Globus pallidus (tissue), 1 donor: Measurements from ENCODE around the gene PSMC4.
"Not testable (repeated sequence)": the region's sequence is repeated elsewhere in the genome, so short reads cannot be mapped to it uniquely, and the experiment has no call there.

ENCODE experiments used
- DNase-seq: peaks from one replicate; pipeline ENCODE4 v3.0.0-alpha.2; 2015; ENCODE audit warnings: low spot score

PSMC4 gene

DNA sequence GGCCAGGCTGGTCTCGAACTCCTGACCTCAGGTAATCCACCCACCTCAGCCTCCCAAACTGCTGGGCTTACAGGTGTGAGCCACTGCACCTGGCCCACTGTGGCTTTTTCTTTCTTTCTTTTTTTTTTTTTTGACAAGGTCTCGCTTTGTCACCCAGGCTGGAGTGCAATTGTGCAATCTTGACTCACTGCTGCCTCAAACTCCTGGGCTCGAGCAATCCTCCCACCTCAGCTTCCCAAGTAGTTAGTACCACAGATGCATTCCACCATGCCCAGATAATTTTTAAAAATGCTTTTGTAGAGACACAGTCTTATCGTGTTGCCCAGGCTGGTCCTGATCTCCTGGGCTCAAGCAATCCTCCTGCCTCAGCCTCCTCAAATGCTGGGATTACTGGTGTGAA, 24.4 kb upstream of the PSMC4 start:
- DNase-seq, result no peak

DNA sequence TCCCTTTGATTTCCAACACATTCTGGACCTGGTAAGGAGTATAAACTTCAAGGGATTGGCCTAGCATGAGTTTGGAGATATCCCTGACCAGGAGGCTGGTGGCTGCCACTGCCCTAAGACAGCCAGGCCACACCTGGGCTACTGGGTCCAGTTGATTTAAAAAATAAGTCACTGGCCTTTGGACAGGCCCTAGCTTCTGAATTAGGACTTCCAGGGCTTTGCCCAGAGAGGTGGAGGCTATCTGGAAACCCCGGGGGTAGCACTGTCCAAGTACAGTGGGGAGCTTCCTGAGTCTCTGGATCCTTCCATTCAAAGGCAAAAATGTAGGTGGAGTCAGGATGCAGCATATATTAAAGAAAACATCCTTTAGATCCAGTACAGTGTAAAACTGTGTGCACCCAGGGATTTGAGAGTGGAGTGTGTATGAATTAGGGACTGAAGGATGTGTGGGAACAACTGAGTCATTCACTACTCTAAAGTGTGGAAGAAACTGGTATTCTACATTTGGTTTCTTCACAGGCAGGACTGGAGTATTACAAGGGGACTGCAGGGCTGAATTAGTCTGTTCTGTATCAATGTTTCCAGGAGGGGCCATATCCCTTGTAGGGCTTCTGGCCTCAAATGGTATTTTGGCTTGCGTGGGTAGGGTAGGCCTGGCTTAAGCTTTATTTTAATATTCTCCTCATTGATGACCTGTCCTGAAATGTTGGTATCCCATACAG, 21.8 kb upstream of the PSMC4 start:
- DNase-seq, result no peak

DNA sequence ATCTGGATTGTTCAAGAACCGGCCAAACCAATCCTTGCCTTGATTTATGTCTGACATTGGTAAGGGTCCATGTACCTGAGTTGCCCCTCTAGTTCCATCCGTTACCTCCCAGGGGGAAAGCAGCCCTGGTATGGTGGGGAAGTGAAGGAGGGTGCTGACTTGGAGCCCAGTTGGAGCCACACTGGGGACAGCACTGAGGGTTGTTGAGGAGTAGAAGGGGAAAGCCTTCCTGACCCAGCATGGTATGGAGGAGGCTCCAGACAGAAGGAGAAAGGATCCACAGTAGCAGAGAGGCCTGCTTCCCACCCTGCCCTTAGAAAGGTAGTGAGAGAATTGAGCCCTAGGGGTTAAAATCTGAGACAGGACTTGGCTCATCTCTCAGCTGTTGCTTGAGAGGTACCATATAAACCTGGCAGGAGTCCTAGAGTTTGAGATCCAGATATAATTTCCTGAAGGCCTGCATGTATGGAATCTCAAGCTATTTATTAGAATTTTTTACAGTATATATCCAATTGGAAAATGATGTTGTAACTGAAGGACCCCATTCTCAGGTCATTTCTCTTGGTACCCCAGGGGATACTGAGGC, 19.8 kb upstream of the PSMC4 start:
- DNase-seq, result no peak

GRCh38 chr19:39951686-39952085, 19.3 kb upstream of the PSMC4 start:
- no peak for DNase-seq

- DNase-seq, result no peak
These were observed 17.1 kb upstream of the PSMC4 start for GRCh38 chr19:39953915-39954314.

DNA sequence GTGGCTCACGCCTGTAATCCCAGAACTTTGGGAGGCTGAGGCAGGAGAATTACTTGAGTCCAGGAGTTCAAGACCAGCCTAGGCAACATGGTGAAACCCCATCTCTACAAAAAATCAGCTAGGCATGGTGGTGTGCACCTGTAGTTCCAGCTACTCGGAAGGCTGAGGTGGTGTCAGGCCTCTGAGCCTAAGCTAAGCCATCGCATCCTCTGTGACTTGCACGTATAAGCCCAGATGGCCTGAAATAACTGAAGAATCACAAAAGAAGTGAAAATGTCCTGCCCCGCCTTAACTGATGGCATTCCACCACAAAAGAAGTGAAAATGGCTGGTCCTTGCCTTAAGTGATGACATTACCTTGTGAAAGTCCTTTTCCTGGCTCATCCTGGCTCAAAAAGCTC, 13.1 kb upstream of the PSMC4 start:
- not testable (repeated sequence) for DNase-seq

DNA sequence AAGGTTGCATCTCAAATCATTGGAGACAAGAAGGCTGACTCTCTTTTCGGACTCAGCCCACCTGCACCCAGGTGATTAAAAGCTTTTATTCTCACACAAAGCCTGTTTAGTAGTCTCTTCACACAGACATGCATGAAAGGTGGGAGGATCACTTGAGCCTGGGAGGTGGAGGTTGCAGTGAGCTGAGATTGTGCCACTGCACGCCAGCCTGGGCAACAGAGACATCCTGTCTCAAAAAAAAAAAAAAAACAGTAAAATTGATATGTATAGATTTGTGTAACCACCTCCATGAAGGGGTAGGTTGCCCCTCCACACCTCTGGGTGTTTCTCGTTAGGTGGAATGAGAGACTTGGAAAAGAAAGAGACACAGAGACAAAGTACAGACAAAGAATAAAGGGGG, 12.0 kb upstream of the PSMC4 start:
- not testable (repeated sequence) for DNase-seq

DNA sequence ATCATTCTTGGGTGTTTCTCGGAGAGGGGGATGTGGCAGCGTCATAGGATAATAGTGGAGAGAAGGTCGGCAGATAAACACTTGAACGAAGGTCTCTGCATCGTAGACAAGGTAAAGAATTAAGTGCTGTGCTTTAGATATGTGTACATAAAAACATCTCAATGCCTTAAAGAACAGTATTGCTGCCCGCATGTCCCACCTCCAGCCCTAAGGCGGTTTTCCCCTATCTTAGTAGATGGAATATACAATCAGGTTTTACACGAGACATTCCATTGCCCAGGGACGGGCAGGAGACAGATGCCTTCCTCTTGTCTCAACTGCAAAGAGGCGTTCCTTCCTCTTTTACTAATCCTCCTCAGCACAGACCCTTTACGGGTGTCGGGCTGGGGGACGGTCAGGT, 11.6 kb upstream of the PSMC4 start:
- DNase-seq, result not testable (repeated sequence)

- DNase-seq, result no peak
These were observed 7.1 kb upstream of the PSMC4 start for GRCh38 chr19:39963898-39964297.

- no peak for DNase-seq
These were observed 4.3 kb upstream of the PSMC4 start for GRCh38 chr19:39966617-39967016.

- no peak for DNase-seq
These were observed 3.4 kb upstream of the PSMC4 start for GRCh38 chr19:39967561-39967960.

GRCh38 chr19:39968789-39969188, 2.2 kb upstream of the PSMC4 start:
- no peak for DNase-seq

DNA sequence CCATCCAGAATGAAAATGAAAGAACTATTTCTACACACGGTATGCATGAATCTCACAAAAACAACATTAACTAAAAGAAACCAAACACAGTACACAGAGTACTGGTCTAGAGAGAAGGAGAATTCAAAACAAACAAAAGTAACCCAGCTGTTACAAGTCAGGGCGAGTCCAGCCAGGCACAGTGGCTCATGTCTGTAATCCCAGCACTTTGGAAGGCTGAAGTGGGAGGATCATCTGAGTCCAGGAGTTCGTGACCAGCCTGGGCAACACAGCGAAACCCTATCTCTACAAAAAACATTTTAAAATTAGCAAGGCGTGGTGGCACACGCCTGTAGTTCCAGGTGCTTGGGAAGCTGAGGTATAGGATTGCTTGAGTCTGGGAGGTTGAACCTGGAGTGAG, 1.7 kb upstream of the PSMC4 start:
- DNase-seq, result no peak

- no peak for DNase-seq
These were observed 1.1 kb upstream of the PSMC4 start for GRCh38 chr19:39969681-39970424.

DNA sequence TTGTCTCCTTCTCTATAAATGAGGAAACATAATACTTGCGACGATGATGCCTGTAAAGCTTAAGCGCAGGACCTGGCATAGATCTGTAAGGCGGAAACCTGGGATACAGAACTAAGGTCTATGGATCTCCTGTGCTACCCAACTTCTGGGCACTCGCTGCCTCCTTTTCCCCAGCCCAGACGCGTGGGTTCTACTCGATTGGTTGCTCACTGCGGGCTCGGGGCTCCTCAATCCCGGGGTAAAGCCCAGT, 615 bp upstream of the PSMC4 start:
- no peak for DNase-seq

DNA sequence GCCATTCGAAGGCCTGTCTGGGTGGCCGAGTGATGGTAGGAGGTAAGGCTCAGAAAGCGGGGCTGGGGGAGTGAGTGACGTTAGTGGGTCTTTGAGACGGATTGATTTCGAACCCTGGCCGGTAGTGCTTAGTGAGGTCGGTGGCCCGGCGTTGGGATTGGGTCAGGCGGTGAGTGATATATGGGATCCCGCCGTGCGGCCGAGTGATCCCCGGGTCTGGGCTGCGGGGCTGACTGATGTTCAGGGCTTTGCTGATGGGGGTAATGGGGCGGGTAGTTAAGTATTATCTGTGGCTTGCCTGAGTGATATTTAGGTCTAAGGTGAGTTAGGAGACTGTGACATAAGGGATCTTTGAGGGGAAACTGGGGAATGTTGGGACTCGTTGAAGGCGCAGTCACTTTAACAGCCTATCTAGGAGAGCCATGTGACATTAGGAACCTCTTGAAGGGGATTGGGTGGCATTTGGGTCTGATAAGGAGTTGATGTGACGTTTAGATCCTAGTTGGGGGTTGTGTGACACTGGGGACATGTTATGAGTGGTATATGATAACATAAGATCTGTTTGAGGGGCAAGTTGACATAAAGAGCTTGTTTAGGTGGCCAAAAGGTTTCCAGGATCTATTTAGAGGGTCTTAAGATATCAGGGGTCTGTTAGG, 543 bp downstream of the PSMC4 start:
- DNase-seq, result no peak

DNA sequence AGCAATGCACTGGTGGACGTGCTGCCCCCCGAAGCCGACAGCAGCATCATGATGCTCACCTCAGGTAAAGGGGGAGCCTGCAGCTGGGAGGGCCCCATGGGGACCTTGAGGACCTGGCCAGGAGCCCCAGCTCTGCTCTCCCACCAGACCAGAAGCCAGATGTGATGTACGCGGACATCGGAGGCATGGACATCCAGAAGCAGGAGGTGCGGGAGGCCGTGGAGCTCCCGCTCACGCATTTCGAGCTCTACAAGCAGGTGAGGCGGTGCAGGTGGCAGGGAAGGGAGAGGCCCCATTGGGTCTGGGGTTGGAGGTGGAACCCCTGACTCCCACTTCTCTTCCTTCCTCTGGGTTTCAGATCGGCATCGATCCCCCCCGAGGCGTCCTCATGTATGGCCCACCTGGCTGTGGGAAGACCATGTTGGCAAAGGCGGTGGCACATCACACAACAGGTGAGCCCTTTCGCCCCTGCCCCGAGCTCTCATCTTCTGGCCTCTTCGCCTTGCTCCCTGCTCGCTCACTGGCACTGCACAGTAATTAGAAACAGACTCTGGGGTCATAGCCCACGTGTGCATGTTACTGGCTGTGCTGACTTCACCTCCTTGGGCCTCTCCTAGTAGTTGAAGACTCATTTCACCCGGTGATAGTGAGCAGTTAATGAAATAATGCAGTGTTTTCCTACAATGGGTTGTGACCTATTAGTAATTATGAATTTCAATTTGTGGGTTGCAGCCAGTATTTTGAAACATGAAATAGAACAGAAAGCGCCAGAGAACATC, 3.6 kb downstream of the PSMC4 start:
- DNase-seq, result no peak

DNA sequence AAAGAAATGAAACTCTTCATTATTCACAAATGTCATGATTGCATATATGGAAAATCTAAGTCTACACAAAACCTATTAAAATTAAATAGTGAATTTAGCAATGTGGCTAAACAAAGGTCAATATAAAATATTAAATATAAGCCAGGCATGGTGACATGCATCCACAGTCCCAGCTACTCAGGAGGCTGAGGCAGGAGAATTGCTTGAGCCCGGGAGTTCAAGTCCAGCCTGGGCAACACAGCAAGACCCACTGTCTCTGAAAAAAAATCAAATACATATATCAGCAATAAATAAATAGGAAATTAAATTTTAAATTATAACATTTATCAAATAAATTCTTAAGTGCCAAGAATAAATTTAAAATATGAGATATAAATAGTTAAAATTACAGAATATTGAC, 11.9 kb downstream of the PSMC4 start:
- DNase-seq, result no peak

- DNase-seq, result no peak
These were observed 12.8 kb downstream of the PSMC4 start for GRCh38 chr19:39983695-39984300.

GRCh38 chr19:39986643-39987042, 15.7 kb downstream of the PSMC4 start:
- no peak for DNase-seq

GRCh38 chr19:39987167-39987566, 16.2 kb downstream of the PSMC4 start:
- DNase-seq, result no peak

DNA sequence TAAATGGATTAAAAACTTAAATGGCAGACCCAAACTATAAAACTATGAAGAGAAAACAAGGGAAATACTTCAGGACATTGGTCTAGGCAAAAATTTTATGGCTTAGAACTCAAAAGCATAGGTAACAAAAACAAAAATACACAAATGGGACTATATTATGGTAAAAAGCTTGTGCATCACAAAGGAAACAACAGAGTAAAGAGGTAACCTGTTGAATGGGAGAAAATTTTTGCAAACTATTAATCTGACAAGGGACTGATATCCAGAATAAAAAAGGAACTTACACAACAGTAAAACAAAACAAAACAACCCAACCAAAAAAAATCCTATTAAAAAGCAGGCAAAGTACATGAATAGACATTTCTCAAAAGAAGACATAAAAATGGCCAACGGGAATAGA, 16.6 kb downstream of the PSMC4 start:
- no peak for DNase-seq
